Common myeloid progenitor, CD34-positive (primary cell): ENCODE measurements around the gene IFNL4.
"Not testable (repeated sequence)": the region's sequence is repeated elsewhere in the genome, so short reads cannot be mapped to it uniquely, and the experiment has no call there.

Experiments used
- CTCF ChIA-PET: fragments of 350-600 bp; sonication (Branson Sonifier 250); formaldehyde crosslinking; loops from one replicate; lab custom pipeline; 2021; ENCODE audit warnings: antibody characterized with exemption; lab: Charles Lee
- POLR2A ChIA-PET: fragments of 350-600 bp; sonication (Branson Sonifier 250); formaldehyde crosslinking; loops from one replicate; lab custom pipeline; 2021; ENCODE audit warnings: antibody characterized with exemption; lab: Charles Lee
- DNase-seq, 3 donors: peaks; one replicate each; pipeline versions ENCODE4 v3.0.0 to v3.0.0-alpha.2; 2013
- H3K27ac ChIP-seq, 2 experiments: 1 replicate in 1 of 2; 2 replicates in 1 of 2; pipeline ENCODE4 v1.7.0; 2013; ENCODE audit warnings: inconsistent platforms in 2 of 2, low read length in 2 of 2, mild to moderate bottlenecking in 2 of 2, low read depth in 1 of 2, moderate library complexity in 1 of 2; ENCODE audit not compliant: severe bottlenecking in 2 of 2, insufficient read depth in 1 of 2, poor library complexity in 1 of 2
- H3K27me3 ChIP-seq, 5 experiments: replicated peaks in 2 of 5; 1 replicate in 3 of 5; 2 replicates in 2 of 5; pipeline versions ENCODE4 v1.6.1 to v1.7.0; 2013; ENCODE audit warnings: low read length in 4 of 5, mild to moderate bottlenecking in 2 of 5, moderate library complexity in 2 of 5, inconsistent platforms in 1 of 5; ENCODE audit not compliant: insufficient read depth in 5 of 5, control insufficient read depth in 4 of 5
- H3K36me3 ChIP-seq, 4 experiments: 1 replicate in 2 of 4; 2 replicates in 2 of 4; pipeline versions ENCODE4 v1.6.1 to v1.7.0; 2013; ENCODE audit warnings: low read length in 3 of 4, control low read depth in 1 of 4, mild to moderate bottlenecking in 1 of 4; ENCODE audit not compliant: control insufficient read depth in 4 of 4, insufficient read depth in 4 of 4
- H3K4me1 ChIP-seq, 4 experiments: 1 replicate in 3 of 4; 2 replicates in 1 of 4; pipeline versions ENCODE4 v1.6.1 to v1.7.1; 2013; ENCODE audit warnings: low read length in 3 of 4, mild to moderate bottlenecking in 3 of 4, control low read depth in 1 of 4, inconsistent platforms in 1 of 4, moderate library complexity in 1 of 4; ENCODE audit not compliant: control insufficient read depth in 4 of 4, insufficient read depth in 4 of 4; ENCODE audit errors: control extremely low read depth in 1 of 4
- H3K4me3 ChIP-seq, 7 experiments: 1 replicate in 4 of 7; 2 replicates in 3 of 7; pipeline versions ENCODE4 v1.5.1 to v1.7.0; 2013; ENCODE audit warnings: mild to moderate bottlenecking in 7 of 7, low read length in 6 of 7, moderate library complexity in 6 of 7, inconsistent platforms in 2 of 7, low read depth in 2 of 7, control low read depth in 1 of 7; ENCODE audit not compliant: insufficient read depth in 4 of 7, control insufficient read depth in 1 of 7; ENCODE audit errors: extremely low read depth in 1 of 7
- H3K9me3 ChIP-seq, 5 experiments: 1 replicate in 4 of 5; 2 replicates in 1 of 5; pipeline versions ENCODE4 v1.6.1 to v1.7.1; 2013; ENCODE audit warnings: low read length in 4 of 5, mild to moderate bottlenecking in 2 of 5, inconsistent platforms in 1 of 5, low read depth in 1 of 5, moderate library complexity in 1 of 5; ENCODE audit not compliant: control insufficient read depth in 4 of 5, insufficient read depth in 2 of 5; ENCODE audit errors: control extremely low read depth in 1 of 5
- WGBS: methylation state at CpG from one replicate; pipeline ENCODE4 v1.1.5; 2013; ENCODE audit not compliant: insufficient coverage; 5-methylcytosine and 5-hydroxymethylcytosine counted together

The IFNL4 gene

DNA sequence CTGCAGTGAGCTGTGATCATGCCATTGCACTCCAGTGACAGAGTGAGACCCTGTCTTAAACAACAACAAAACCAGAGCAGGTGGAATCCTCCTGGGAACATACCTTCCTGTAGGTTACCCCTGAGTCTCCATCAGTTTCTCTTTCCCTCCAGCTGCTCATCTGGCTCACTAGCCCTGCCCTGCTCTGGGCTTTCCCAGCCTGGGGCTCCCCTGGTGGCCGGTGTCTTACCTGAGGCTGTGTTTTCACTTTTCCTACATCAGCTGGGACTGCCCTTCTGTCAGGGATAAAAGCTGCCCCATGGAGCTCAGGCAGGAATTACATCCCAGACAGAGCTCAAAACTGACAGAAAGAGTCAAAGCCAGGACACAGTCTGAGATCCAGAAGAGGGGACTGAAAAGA lies 19.4 kb upstream of the IFNL4 start, which contains the start of gene IFNL2:
IFNL2 (plus strand) TSS at position 312 of the 400 bp plus-strand sequence. CDS start 173 bp downstream, outside the sequence.
- WGBS: no CpG with 5 or more reads among the region's 1 CpG
- POLR2A ChIA-PET: interaction anchor here (0.7 kb wide), 1 partner anchor 12 kb away, joined by 6 read pairs; no protein-coding TSS in a partner anchor
- H3K36me3 ChIP-seq, DNase-seq, CTCF ChIA-PET, H3K27ac ChIP-seq, H3K9me3 ChIP-seq, H3K4me3 ChIP-seq: not testable (repeated sequence)
- H3K27me3 ChIP-seq: peaks cover under 1 to 27% (median 12%) of the 10 kb centered on the region in 5 experiments
- H3K4me1 ChIP-seq: peaks cover 0 to 23% (median 18%) of the 10 kb centered on the region in 4 experiments

DNA sequence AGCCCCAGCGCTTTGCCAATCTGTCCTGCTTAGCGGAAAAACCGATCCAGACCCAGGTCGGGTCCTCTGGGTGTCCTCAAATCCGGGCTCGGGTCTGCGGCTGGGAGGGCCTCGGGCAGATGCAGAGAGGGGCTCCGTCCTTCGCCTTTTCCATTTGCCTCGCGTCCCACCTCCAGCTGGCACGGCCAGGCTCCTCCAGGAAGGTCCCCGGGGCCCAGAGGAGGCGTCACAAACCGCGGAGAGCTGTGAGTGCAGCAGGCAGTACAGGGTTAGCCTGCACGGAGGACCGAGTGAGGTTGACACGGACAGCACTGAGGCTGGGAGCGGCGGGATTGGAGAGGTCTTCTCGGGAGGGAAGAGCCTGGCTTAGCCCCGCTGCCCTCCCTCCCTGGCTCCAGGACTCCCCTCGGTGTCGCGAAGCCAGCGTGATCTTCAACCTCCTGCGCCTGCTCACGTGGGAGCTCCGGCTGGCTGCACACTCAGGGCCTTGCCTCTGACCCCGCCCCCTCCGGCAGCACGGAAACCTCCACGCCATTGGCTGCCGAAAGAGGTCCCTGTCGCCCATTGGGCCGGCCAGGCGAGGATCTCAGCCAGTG lies 16.8 kb upstream of the IFNL4 start:
- peak in 1 of 3 donors; percentile 26 for DNase-seq
- WGBS: 44% methylated on average over 36 of the region's 39 CpGs
- Histone ChIP-seq H3K9me3 (no peaks in the 10 kb centered on the region), H3K27ac (no peak overlapping the region), H3K27me3 (peaks cover 6 to 37% (median 14%) of the 10 kb centered on the region in 5 experiments), H3K4me1 (peaks cover 0 to 23% (median 18%) of the 10 kb centered on the region in 4 experiments), H3K36me3 (no peaks in the 10 kb centered on the region), H3K4me3 (peak overlapping the region in 2 of 7 experiments; percentile 8 to 59)
- ChIA-PET POLR2A (no interaction called here), CTCF (interaction anchor here (0.7 kb wide), 1 partner anchor 46 kb away, joined by 3 read pairs; no protein-coding TSS in a partner anchor)

DNA sequence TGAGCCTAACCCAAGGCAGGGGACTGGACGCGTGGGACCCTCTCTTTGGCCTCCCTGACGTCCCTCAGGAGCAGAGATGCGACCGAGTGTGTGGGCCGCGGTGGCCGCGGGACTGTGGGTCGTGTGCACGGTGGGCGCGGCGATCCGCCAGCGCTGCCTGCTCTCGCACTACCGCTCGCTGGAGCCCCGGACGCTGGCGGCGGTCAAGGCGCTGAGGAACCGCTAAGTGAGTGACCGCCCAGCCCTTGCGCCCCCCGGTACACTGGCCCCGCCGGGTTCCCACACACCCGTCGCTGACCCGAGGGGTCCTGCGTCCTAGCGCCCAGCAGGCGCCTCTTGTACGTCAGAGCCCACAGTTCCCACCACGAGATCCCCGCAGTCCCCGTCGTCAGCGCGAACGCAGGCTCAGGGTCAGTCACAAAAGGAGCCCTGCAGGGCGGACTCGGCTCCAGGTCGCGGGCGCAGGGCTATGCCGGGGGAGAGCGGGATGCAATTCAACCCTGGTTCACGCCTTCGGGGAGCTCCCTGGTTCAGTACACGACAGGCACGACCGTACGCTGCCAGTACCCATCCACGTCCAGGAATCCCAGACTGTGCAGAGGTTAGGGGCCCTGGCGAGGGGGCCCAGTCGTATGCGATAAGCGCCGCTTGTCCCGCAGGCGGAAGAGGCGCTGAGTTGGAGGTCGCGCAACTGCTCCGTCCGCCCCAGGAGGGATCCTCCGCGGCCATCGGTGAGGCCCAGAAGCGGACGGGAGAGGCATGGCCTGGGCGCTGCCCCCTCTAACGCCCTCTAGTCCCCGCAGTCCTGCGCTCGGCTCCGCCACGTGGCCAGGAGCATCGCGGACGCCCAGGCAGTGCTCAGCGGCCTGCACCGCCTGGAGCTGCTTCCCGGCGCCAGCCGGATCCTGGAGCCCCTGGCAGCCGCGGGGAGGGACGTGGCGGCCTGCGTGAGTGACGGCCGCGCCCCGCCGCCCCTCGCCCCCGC lies 15.9 kb upstream of the IFNL4 start:
- DNase-seq: peak in 1 of 3 donors; percentile 27
- peak overlapping the region in 3 of 7 experiments; percentile 50 to 59 (median 55) for H3K4me3 ChIP-seq
- ChIA-PET POLR2A (no interaction called here), CTCF (no interaction called here)
- no peaks in the 10 kb centered on the region for H3K9me3 ChIP-seq
- no peak overlapping the region for H3K27ac ChIP-seq
- H3K27me3 ChIP-seq: peaks cover 6 to 37% (median 14%) of the 10 kb centered on the region in 5 experiments
- 6% methylated on average over 96 of the region's 102 CpGs for WGBS
- no peaks in the 10 kb centered on the region for H3K36me3 ChIP-seq
- peaks cover 0 to 23% (median 18%) of the 10 kb centered on the region in 4 experiments for H3K4me1 ChIP-seq

DNA sequence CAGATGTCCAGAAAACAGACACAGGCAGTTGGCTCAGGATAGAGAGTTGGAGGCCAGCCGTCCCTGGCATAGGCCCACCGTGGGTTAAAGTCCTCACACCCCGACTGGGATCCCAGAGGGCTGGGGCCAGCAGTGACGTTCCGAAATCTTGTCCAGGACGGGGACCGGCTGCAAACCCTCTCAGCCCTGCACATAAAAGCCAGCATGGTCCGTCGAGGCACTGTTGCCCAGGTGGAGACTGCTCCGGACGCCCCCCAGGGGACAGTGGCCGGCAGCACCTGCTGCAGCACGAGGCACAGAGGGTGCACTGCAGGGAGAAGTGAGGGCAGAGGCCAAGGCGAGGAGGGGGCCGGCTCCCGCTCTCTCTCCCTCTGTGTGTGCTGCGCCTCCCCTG lies 15.3 kb upstream of the IFNL4 start:
- no peak for DNase-seq
- Histone ChIP-seq H3K27ac (no peak overlapping the region), H3K4me3 (peak overlapping the region in 3 of 7 experiments; percentile 50 to 59 (median 55)), H3K27me3 (peaks cover 6 to 37% (median 14%) of the 10 kb centered on the region in 5 experiments), H3K36me3 (no peaks in the 10 kb centered on the region), H3K9me3 (no peaks in the 10 kb centered on the region), H3K4me1 (peaks cover 0 to 23% (median 18%) of the 10 kb centered on the region in 4 experiments)
- 24% methylated on average over 14 of the region's 17 CpGs for WGBS
- ChIA-PET POLR2A (no interaction called here), CTCF (no interaction called here)

DNA sequence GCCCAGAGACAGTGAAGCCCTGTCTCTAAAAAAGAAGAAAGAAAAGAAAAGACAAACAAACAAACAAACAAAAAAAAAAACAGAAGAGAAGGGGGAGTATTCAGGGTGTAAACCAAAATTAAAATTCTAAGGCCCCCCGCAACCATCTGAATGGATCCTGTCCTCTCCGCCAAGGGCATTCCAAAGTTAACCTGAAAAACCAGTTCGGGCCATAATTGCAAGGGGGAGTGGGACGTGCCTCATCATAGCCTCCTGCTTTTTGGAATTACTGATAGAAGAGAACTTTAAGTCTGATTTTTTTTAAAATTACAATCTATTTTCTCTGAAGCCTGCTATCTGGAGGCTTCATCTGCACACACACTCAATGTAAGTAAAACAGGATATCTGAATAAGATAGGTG lies 13.8 kb upstream of the IFNL4 start:
- no peak for DNase-seq
- CTCF ChIA-PET: no interaction called here
- Histone ChIP-seq H3K4me1 (peaks cover 0 to 29% (median 18%) of the 10 kb centered on the region in 4 experiments), H3K36me3 (no peaks in the 10 kb centered on the region), H3K9me3 (no peaks in the 10 kb centered on the region), H3K27me3 (peaks cover 6 to 37% (median 14%) of the 10 kb centered on the region in 5 experiments), H3K27ac (no peak overlapping the region), H3K4me3 (no peak overlapping the region)
- 90% methylated on average over 2 of the region's 4 CpGs for WGBS
- POLR2A ChIA-PET: interaction anchor here (0.5 kb wide), 1 partner anchor 616 kb away, joined by 6 read pairs; no protein-coding TSS in a partner anchor

DNA sequence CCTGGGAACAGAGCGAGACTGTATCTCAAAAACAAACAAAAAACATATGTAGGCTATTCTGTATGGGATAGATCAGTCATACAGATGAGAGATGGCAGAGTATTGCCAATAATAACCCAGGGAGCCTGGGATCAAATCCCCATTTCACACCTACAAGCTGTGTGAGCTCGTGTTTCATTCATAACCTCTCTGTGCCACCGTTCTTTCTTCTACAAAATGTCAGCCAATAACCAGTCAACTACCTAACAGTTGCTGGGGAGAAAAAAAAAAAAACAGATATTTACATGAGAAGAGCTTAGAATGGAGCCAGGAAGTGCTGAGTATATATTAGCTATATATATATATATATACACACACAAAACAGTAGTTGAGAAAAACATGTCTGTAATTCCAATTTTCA lies 13.0 kb upstream of the IFNL4 start:
- Histone ChIP-seq H3K4me1 (peaks cover 0 to 29% (median 18%) of the 10 kb centered on the region in 4 experiments), H3K27me3 (peaks cover 6 to 37% (median 14%) of the 10 kb centered on the region in 5 experiments), H3K9me3 (no peaks in the 10 kb centered on the region), H3K27ac (no peak overlapping the region), H3K36me3 (no peaks in the 10 kb centered on the region), H3K4me3 (no peak overlapping the region)
- WGBS: no CpG with 5 or more reads among the region's 3 CpGs
- no peak for DNase-seq
- ChIA-PET POLR2A (no interaction called here), CTCF (interaction anchor here (1.0 kb wide), 1 partner anchor 14 kb away, joined by 4 read pairs; no protein-coding TSS in a partner anchor)
